NCI-H2196 (cell line): ENCODE results near the gene COX6B1.
"Not testable (repeated sequence)": the region's sequence is repeated elsewhere in the genome, so short reads cannot be mapped to it uniquely, and the experiment has no call there.

Source experiments
- DNase-seq: peaks from one replicate; lab custom pipeline; 2025; ENCODE audit not compliant: unreplicated experiment; lab: John Stamatoyannopoulos, UW

COX6B1 gene

DNA sequence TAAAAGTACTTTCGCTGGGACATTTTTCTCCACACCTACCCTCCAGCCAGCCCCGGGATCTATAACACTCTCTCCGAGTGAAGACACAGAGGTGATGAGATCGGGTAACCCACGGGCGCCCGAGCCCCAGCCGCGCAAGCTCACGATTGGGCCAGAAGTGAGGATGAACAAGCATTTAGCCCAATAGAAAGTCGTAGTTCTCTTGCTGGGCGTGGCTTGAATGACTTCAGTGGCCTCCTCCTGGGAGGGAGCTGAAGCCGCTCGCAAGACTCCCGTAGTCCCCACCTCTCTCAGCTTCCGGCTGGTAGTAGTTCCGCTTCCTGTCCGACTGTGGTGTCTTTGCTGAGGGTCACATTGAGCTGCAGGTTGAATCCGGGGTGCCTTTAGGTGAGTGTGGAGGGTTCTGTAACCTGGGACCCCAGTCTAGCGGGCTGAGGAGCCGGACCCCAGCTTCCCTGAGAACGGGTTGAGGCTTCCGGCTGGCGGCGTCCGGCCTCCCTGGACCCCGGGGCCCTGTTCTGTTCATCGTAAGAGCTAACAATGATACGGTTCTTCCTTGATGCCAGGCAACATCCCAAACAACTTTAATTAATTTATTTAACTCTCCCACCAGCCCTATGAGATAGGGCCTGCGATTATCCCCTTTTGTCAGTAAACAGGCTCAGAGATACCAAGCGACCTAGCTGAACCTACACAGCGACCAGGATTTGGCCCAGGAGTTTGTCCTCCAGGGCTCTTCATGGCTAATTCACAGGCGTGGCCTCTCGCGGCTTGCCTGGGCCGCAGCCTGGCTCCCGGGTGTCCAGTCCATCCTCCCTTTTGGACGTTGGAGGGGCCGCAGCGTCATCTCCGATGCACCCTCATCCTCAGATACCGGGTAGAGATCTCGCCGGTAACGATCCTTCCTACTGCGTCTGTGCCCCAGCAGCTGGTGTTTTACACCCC lies at the start of gene COX6B1:
TSS of gene COX6B1 (plus strand) at position 307 of the 945 bp plus-strand sequence. CDS start 2,921 bp downstream, outside the sequence.
- peak; percentile 97 for DNase-seq

DNA sequence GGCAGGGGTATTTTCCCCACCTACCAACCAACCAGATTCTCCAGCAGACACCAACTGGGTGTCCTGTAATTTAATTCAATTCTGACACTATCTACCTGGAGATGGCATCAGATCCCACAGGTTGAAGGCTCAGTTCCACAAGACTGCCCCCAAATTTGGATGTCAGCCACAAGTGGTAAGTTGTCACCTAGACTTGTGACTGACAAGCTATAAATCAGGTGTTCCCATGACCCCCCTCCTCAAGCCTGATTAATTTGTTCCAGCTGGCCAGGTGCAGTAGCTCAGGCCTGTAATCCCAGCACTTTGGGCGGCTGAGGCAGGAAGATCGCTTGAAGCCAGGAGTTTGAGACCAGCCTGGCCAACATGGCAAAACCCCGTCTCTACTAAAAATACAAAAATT lies 46.2 kb upstream of the COX6B1 start:
- no peak for DNase-seq

DNA sequence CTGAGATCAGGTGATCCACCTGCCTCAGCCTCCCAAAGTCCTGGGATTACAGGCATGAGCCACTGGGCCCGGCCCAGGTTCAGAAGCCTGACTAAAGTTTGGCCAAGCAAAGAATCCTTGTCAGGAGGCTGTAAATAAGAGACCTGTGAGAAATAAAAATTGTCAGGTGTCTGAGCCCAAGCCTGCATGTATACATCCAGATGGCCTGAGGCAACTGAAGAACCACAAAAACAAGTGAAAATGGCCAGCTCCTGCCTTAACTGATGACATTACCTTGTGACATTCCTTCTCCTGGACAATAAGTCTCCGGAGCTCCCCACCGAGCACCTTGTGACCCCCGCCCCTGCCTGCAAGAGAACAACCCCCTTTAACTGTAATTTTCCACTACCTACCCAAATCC lies 43.7 kb upstream of the COX6B1 start:
- DNase-seq = not testable (repeated sequence)

- DNase-seq = not testable (repeated sequence)
Observed at GRCh38 chr19:35607170-35607569, 41.0 kb upstream of the COX6B1 start.

DNA sequence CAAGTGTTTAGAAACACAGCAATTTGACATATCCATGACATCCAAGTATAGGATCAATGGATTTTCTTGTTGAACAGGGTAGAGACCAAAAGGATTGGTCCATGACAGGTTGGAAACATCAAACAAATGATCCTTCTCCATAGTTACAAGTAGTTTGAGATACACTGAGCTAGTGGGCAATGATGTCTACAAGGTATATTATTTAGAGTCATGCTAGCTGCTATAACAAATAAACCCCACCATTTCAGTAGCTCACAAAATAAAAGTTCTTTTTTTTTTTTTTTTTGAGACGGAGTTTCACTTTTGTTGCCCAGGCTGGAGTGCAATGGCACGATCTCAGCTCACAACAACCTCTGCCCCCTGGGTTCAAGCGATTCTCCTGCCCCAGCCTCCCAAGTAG lies 40.5 kb upstream of the COX6B1 start:
- DNase-seq = no peak

DNA sequence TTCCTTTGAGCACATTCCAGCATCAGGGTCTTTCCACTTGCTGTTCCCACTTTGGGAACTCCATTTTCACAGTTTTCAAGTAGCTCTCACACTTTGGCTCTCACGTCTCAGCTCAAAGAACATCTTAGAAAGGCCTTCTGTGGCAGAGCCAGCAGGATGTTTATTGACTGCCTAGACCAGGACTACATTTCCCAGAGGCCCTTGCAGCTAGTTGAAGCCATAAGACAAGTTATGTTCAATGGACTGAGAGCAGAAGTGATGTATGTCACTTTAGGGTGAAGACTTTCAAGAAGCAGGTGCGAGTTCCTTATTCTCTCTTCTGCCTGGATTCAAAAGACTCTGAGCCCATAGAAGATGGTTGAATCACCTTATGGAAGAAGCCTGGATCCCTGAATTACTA lies 39.9 kb upstream of the COX6B1 start:
- DNase-seq = no peak

- no peak for DNase-seq
Observed at GRCh38 chr19:35609851-35610353, 38.2 kb upstream of the COX6B1 start.

GRCh38 chr19:35612224-35612558 lies 35.9 kb upstream of the COX6B1 start:
- no peak for DNase-seq

DNA sequence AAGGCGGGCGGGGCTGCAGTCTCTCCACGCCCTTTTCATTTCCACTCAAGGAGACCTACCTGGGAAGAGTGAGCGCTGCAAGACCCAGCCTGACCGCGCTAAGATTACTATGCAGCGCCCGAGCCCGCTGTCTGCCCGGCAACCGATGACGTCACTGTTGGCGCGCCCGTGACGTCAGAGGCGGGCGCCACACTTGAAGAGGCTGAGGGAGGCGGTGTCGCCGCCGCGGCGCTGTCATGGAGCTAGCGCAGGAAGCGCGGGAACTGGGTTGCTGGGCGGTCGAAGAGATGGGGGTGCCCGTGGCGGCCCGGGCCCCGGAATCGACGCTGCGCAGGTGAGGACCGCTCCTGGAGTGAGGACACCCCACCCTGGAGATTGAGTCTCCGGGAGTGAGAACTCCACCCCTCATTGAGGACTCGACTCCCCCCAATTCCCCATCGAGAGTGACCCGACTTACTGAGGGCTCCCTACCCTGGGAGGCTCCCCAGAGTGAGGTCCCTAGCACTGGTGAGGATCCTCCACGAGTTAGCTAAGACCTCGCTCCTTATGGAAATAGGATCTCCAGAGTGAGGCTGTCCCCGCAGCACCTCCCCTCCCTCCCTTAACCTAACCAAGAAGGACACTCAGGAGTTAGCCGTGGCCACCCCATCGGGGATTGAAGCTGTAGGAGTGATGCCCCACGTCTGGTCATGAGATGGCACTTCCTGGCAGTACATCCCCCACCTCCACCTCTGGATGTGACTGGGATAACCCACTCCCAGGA lies 35.4 kb upstream of the COX6B1 start, which contains the start of gene HAUS5:
TSS of gene HAUS5 (plus strand) at position 177 of the 763 bp plus-strand sequence. CDS start at position 237, 60 bp downstream.
- peak; percentile 92 for DNase-seq

- DNase-seq = no peak
Observed at GRCh38 chr19:35613574-35613973, 34.5 kb upstream of the COX6B1 start.

GRCh38 chr19:35615036-35615435 lies 33.1 kb upstream of the COX6B1 start:
- DNase-seq = no peak

DNA sequence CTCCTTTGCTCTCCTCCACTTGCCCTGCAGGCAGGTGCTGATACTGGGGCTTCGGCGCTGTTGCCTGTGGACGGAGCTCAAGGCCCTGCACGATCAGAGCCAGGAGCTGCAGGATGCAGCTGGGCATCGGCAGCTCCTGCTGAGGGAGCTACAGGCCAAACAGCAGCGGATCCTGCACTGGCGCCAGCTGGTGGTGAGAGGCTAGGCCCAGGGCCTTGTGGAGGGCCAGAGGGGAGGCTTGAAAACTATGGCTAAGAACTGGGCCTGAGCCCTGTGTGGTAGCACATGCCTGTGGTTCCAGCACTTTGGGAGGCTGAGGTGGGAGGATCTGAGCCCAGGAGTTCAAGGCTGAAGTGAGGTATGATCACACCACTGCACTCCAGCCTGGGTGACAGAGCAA lies 29.3 kb upstream of the COX6B1 start:
- DNase-seq = no peak

DNA sequence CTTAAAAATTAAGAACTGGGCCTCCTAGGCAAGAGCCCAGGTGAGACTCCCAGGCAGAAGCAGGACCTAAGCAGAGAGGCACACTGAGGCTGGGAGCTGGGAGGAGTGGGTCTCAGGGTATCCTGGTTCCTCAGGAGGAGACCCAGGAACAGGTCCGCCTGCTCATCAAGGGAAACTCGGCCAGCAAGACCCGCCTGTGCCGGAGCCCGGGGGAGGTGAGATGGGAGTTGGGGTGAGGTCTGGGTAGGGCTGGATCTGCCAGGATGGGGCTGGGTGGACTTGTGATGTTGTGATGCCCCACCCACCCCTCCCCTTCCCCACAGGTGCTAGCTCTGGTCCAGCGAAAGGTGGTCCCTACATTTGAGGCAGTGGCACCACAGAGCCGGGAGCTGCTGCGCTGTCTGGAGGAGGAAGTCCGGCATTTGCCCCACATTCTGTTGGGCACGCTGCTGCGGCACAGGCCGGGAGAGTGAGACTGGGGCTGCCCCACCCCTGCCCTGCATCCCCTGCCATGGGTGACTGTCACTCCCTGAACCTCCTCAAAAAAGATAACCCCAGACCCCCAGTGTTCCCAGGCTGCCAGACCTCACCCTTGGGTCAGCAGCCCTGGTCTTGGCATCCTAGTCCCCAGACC lies 28.7 kb upstream of the COX6B1 start:
- DNase-seq = no peak

DNA sequence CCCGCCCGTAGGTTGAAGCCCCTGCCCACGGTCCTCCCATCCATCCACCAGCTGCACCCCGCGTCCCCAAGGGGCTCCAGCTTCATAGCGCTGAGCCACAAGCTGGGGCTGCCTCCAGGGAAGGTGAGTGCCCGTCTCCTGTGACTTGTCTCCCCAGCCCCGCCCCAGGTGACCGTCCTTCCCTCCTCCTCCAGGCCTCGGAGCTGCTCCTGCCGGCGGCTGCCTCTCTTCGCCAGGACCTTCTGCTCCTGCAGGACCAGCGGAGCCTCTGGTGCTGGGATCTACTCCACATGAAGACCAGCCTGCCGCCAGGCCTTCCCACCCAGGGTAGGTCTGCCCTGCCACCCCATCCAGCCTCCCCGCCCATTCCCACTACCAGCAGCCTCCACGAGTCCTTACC lies 28.1 kb upstream of the COX6B1 start:
- DNase-seq = no peak

GRCh38 chr19:35621708-35622107 lies 26.4 kb upstream of the COX6B1 start:
- DNase-seq = no peak

- DNase-seq = no peak
Observed at GRCh38 chr19:35622750-35623149, 25.4 kb upstream of the COX6B1 start.

- DNase-seq = no peak
Observed at GRCh38 chr19:35623327-35624010, 24.7 kb upstream of the COX6B1 start.

- no peak for DNase-seq
Observed at GRCh38 chr19:35628264-35628564, 19.9 kb upstream of the COX6B1 start.

DNA sequence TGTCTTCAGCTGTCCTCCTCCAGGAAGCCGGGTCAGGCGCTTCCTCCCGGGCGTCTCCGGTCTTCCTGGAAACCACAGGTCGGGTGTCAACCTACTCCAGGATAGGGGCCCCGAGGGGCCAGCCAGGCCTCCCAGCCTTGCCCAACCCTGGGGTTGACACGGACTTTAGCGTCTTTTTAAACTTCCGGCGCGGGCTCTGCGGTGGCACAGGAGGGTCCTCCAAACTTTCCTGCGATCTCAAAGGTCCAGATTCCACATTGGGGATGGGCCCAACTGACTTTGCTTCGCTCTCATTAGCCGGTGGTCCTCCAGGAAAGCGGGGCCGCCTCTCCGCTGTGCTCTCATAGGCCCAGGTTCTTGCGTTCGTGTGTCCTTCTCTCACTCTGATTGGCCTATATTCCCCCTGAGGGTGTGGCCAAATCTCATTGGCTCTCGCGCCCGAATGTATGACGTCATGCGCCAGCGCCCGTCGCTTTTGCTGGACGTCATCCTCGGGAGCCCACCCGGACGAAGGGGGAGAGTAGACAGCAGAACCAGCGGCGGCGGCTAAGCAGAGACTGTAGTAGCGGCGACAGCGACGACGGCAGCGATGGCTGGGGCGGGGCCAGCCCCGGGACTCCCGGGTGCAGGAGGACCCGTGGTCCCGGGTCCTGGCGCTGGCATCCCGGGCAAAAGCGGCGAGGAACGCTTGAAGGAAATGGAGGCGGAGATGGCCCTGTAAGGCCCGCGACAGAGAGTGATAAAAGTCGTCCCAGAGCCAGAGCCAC lies 19.4 kb upstream of the COX6B1 start, which contains the start of gene RBM42:
TSS of gene RBM42 (plus strand) at position 472 of the 767 bp plus-strand sequence. CDS start at position 590, 118 bp downstream.
- DNase-seq = peak; percentile 98

DNA sequence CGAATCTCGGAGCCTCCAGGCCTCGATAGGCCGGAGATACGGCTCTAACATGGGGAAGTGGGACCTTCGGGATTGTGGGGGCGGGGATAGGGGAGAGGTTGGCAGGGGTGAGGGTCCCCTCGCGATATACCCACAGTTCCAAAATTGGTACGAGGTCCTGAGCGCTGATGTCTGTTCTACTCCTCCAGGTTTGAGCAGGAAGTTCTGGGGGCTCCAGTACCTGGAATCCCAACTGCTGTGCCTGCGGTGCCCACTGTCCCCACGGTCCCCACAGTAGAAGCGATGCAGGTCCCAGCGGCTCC lies 18.8 kb upstream of the COX6B1 start:
- DNase-seq = no peak
